AG04449 (cell line): ENCODE measurements around the gene KRT80.

Source experiments
- CTCF ChIA-PET: fragments of 350-600 bp; formaldehyde crosslinking; extraction: SDS; loops from one replicate; lab custom pipeline; 2021; ENCODE audit warnings: antibody characterized with exemption; lab: Yijun Ruan, JAX
- POLR2A ChIA-PET: fragments of 400-600, 350-600 bp; formaldehyde crosslinking; extraction: SDS; loops from one replicate; lab custom pipeline; 2020; ENCODE audit warnings: antibody characterized with exemption, inconsistent platforms; lab: Yijun Ruan, JAX
- DNase-seq: peaks from one replicate; pipeline ENCODE4 v3.0.0-alpha.2; 2010; ENCODE audit warnings: low read depth, low spot score
- H3K4me3 ChIP-seq: 2 replicates; pipeline ENCODE4 v1.5.1; 2011; ENCODE audit warnings: low read depth, mild to moderate bottlenecking, control low read depth, low read length
- CTCF ChIP-seq: IDR thresholded peaks from one replicate; pipeline ENCODE4 v1.5.1; 2011; ENCODE audit warnings: mild to moderate bottlenecking, moderate library complexity, low read length, control low read depth, inconsistent platforms; ENCODE audit not compliant: insufficient read depth; ENCODE audit errors: missing control alignments

The KRT80 gene

GRCh38 chr12:52197371-52198231 is 5.8 kb upstream of the KRT80 start:
- ChIA-PET POLR2A (interaction anchor here (1.3 kb wide), 1 partner anchor 12 kb away, joined by 3 read pairs; no protein-coding TSS in a partner anchor), CTCF (interaction anchor here (1.3 to 1.8 kb wide), 3 partner anchors 13 to 81 kb away, joined by 3 to 9 read pairs (median 5); no protein-coding TSS in a partner anchor)
- DNase-seq = no peak
- TF ChIP-seq CTCF = no peak
- H3K4me3 ChIP-seq = no peak overlapping the region

- DNase-seq = no peak
- no peak overlapping the region for H3K4me3 ChIP-seq
- POLR2A ChIA-PET = no interaction called here
- CTCF ChIA-PET = interaction anchor here (1.5 to 7.6 kb wide), 3 partner anchors 9 to 24 kb away, joined by 3 to 71 read pairs (median 4); no protein-coding TSS in a partner anchor
- no peak for TF ChIP-seq CTCF
Observed at GRCh38 chr12:52195065-52195730, 3.4 kb upstream of the KRT80 start.

GRCh38 chr12:52193991-52194390 is 2.2 kb upstream of the KRT80 start:
- no peak overlapping the region for H3K4me3 ChIP-seq
- POLR2A ChIA-PET = interaction anchor here (1.0 kb wide), 1 partner anchor 10 kb away, joined by 3 read pairs; no protein-coding TSS in a partner anchor
- DNase-seq = no peak
- CTCF ChIA-PET = interaction anchor here (0.8 to 7.6 kb wide), 10 partner anchors 7 to 686 kb away, joined by 3 to 71 read pairs (median 4); no protein-coding TSS in a partner anchor
- TF ChIP-seq CTCF = no peak

GRCh38 chr12:52193532-52193931 is 1.7 kb upstream of the KRT80 start:
- no peak for DNase-seq
- TF ChIP-seq CTCF = no peak
- ChIA-PET POLR2A (interaction anchor here (0.6 to 1.0 kb wide), 2 partner anchors 10 to 180 kb away, joined by 3 read pairs; no protein-coding TSS in a partner anchor), CTCF (interaction anchor here (0.7 to 7.6 kb wide), 11 partner anchors 8 to 686 kb away, joined by 3 to 71 read pairs (median 4); no protein-coding TSS in a partner anchor)
- H3K4me3 ChIP-seq = no peak overlapping the region

GRCh38 chr12:52190860-52191729 is 719 bp downstream of the KRT80 start:
- no peak for TF ChIP-seq CTCF
- POLR2A ChIA-PET = interaction anchor here (0.7 to 1.6 kb wide), 4 partner anchors 9 to 104 kb away, joined by 3 to 9 read pairs (median 6); no protein-coding TSS in a partner anchor
- CTCF ChIA-PET = interaction anchor here (0.7 to 7.6 kb wide), 12 partner anchors 9 to 694 kb away, joined by 3 to 71 read pairs (median 4); no protein-coding TSS in a partner anchor
- no peak for DNase-seq
- no peak overlapping the region for H3K4me3 ChIP-seq
